Stimulated activated naive B cell treated with anti-CD40 and anti-IgM and Interleukin-4, amounts not matched to agents 10 μg/mL and 1 μg/mL and 100 μg/mL, for 72 hours (primary cell): ENCODE results near the gene SLC38A1.
"Not testable (repeated sequence)": the region's sequence is repeated elsewhere in the genome, so short reads cannot be mapped to it uniquely, and the experiment has no call there.

ENCODE experiments used
- ATAC-seq, 2 donors: fragments of 150-1000 bp; cut with Tn5 transposase; replicated peaks; 2 replicates each; pipeline ENCODE4 v1.10.0; 2021; ENCODE audit warnings: moderate library complexity in 1 of 2
- DNase-seq: peaks from one replicate; pipeline ENCODE4 v3.0.0; 2021
- H3K27ac Mint-ChIP-seq: one replicate; pipeline ENCODE4 v1.8.0; 2022; ENCODE audit warnings: mild to moderate bottlenecking, mixed read lengths
- H3K27me3 Mint-ChIP-seq, 2 donors: one replicate each; pipeline ENCODE4 v1.8.0; 2022; ENCODE audit warnings: mixed read lengths in 2 of 2
- H3K36me3 Mint-ChIP-seq, 2 donors: one replicate each; pipeline ENCODE4 v1.8.0; 2022; ENCODE audit warnings: mixed read lengths in 2 of 2, mild to moderate bottlenecking in 1 of 2
- H3K4me1 Mint-ChIP-seq, 2 donors: one replicate each; pipeline ENCODE4 v1.8.0; 2022; ENCODE audit warnings: mixed read lengths in 2 of 2, mild to moderate bottlenecking in 1 of 2
- H3K4me3 Mint-ChIP-seq, 2 donors: one replicate each; pipeline ENCODE4 v1.8.0; 2022; ENCODE audit warnings: mild to moderate bottlenecking in 2 of 2, mixed read lengths in 2 of 2, moderate library complexity in 1 of 2
- H3K9me3 Mint-ChIP-seq, 2 donors: one replicate each; pipeline ENCODE4 v1.8.0; 2022; ENCODE audit warnings: mixed read lengths in 2 of 2, mild to moderate bottlenecking in 1 of 2

Gene SLC38A1

GRCh38 chr12:46268583-46269428 lies at the start of gene SLC38A1:
SLC38A1 (minus strand) TSS chr12:46269043; CDS start chr12:46239800, 29,243 bp downstream.
- Mint-ChIP-seq H3K4me3 (no peak within 1 kb of the TSS), H3K4me1 (peaks cover 17 to 27% of the 10 kb centered on the region in 2 donors), H3K27me3 (no peaks in the 10 kb centered on the region), H3K9me3 (no peaks in the 10 kb centered on the region), H3K27ac (no peak within 1 kb of the TSS), H3K36me3 (peaks cover 6 to 11% of the 10 kb centered on the region in 2 donors)
- ATAC-seq: peak; percentile 72 to 74
- DNase-seq: peak; percentile 82

GRCh38 chr12:46318037-46318436 lies 49.2 kb upstream of the SLC38A1 start:
- Mint-ChIP-seq H3K4me1 (no peaks in the 10 kb centered on the region), H3K36me3 (peaks cover 0 to 5% of the 10 kb centered on the region in 2 donors), H3K9me3 (peaks cover 5% of the 10 kb centered on the region in 2 donors), H3K27me3 (no peaks in the 10 kb centered on the region), H3K27ac (no peak overlapping the region), H3K4me3 (no peak overlapping the region)
- DNase-seq: no peak
- no peak for ATAC-seq

- ATAC-seq (no peak), DNase-seq (no peak)
- Mint-ChIP-seq H3K4me3 (no peak overlapping the region), H3K4me1 (peaks cover 16 to 22% of the 10 kb centered on the region in 2 donors), H3K27me3 (no peaks in the 10 kb centered on the region), H3K27ac (no peak overlapping the region), H3K36me3 (peaks cover 5 to 7% of the 10 kb centered on the region in 2 donors), H3K9me3 (peaks cover 11% of the 10 kb centered on the region in 2 donors)
Measured at GRCh38 chr12:46304070-46304469, 35.2 kb upstream of the SLC38A1 start.

- peaks cover 18 to 28% of the 10 kb centered on the region in 2 donors for H3K4me1 Mint-ChIP-seq
- H3K27ac Mint-ChIP-seq: no peak overlapping the region
- peaks cover 4% of the 10 kb centered on the region in 2 donors for H3K36me3 Mint-ChIP-seq
- no peak overlapping the region for H3K4me3 Mint-ChIP-seq
- H3K9me3 Mint-ChIP-seq: peaks cover 5 to 9% of the 10 kb centered on the region in 2 donors
- H3K27me3 Mint-ChIP-seq: no peaks in the 10 kb centered on the region
- DNase-seq (no peak), ATAC-seq (peak; percentile 63 to 72)
Measured at GRCh38 chr12:46303039-46303666, 34.3 kb upstream of the SLC38A1 start.

- ATAC-seq: peak in 1 of 2 donors; percentile 20
- H3K27ac Mint-ChIP-seq: peak overlapping the region; percentile 14
- DNase-seq: no peak
- peaks cover 0 to 4% of the 10 kb centered on the region in 2 donors for H3K36me3 Mint-ChIP-seq
- peak overlapping the region; percentile 7 to 10 for H3K4me3 Mint-ChIP-seq
- peaks cover 0 to 4% of the 10 kb centered on the region in 2 donors for H3K9me3 Mint-ChIP-seq
- no peaks in the 10 kb centered on the region for H3K27me3 Mint-ChIP-seq
- peaks cover 28 to 46% of the 10 kb centered on the region in 2 donors for H3K4me1 Mint-ChIP-seq
Measured at GRCh38 chr12:46300910-46301309, 32.1 kb upstream of the SLC38A1 start.

GRCh38 chr12:46299851-46300250 lies 31.0 kb upstream of the SLC38A1 start:
- Mint-ChIP-seq H3K9me3 (peaks cover 0 to 1% of the 10 kb centered on the region in 2 donors), H3K4me1 (peaks cover 28 to 49% of the 10 kb centered on the region in 2 donors), H3K4me3 (no peak overlapping the region), H3K27me3 (no peaks in the 10 kb centered on the region), H3K36me3 (peaks cover 0 to 2% of the 10 kb centered on the region in 2 donors), H3K27ac (no peak overlapping the region)
- DNase-seq (no peak), ATAC-seq (no peak)

GRCh38 chr12:46298261-46298660 lies 29.4 kb upstream of the SLC38A1 start:
- Mint-ChIP-seq H3K27ac (no peak overlapping the region), H3K27me3 (no peaks in the 10 kb centered on the region), H3K4me1 (peaks cover 28 to 54% of the 10 kb centered on the region in 2 donors), H3K36me3 (peaks cover 2 to 3% of the 10 kb centered on the region in 2 donors), H3K4me3 (no peak overlapping the region), H3K9me3 (no peaks in the 10 kb centered on the region)
- no peak for DNase-seq
- no peak for ATAC-seq

- H3K36me3 Mint-ChIP-seq: peaks cover 4 to 9% of the 10 kb centered on the region in 2 donors
- peak overlapping the region; percentile 81 for H3K27ac Mint-ChIP-seq
- DNase-seq (no peak), ATAC-seq (peak; percentile 51 to 67)
- peaks cover 27 to 54% of the 10 kb centered on the region in 2 donors for H3K4me1 Mint-ChIP-seq
- H3K9me3 Mint-ChIP-seq: peaks cover 4 to 7% of the 10 kb centered on the region in 2 donors
- no peaks in the 10 kb centered on the region for H3K27me3 Mint-ChIP-seq
- no peak overlapping the region for H3K4me3 Mint-ChIP-seq
Measured at GRCh38 chr12:46296822-46297221, 28.0 kb upstream of the SLC38A1 start.

GRCh38 chr12:46292754-46293402 lies 24.0 kb upstream of the SLC38A1 start:
- DNase-seq: no peak
- Mint-ChIP-seq H3K27ac (no peak overlapping the region), H3K4me3 (no peak overlapping the region), H3K27me3 (no peaks in the 10 kb centered on the region), H3K36me3 (peaks cover 17 to 23% of the 10 kb centered on the region in 2 donors), H3K9me3 (peaks cover 18 to 24% of the 10 kb centered on the region in 2 donors), H3K4me1 (peaks cover 10 to 31% of the 10 kb centered on the region in 2 donors)
- no peak for ATAC-seq

- Mint-ChIP-seq H3K36me3 (peaks cover 17 to 30% of the 10 kb centered on the region in 2 donors), H3K4me1 (peaks cover 10 to 22% of the 10 kb centered on the region in 2 donors), H3K9me3 (peaks cover 24 to 31% of the 10 kb centered on the region in 2 donors)
- ATAC-seq, DNase-seq, H3K27ac Mint-ChIP-seq, H3K4me3 Mint-ChIP-seq, H3K27me3 Mint-ChIP-seq: not testable (repeated sequence)
Measured at GRCh38 chr12:46291953-46292352, 23.1 kb upstream of the SLC38A1 start.

- not testable (repeated sequence) for ATAC-seq, H3K27me3 Mint-ChIP-seq, H3K4me3 Mint-ChIP-seq, DNase-seq, H3K27ac Mint-ChIP-seq
- peaks cover 49 to 67% of the 10 kb centered on the region in 2 donors for H3K36me3 Mint-ChIP-seq
- H3K4me1 Mint-ChIP-seq: peaks cover 4 to 14% of the 10 kb centered on the region in 2 donors
- H3K9me3 Mint-ChIP-seq: peaks cover 48 to 52% of the 10 kb centered on the region in 2 donors
Measured at GRCh38 chr12:46285177-46285576, 16.3 kb upstream of the SLC38A1 start.

- Mint-ChIP-seq H3K36me3 (peaks cover 50 to 69% of the 10 kb centered on the region in 2 donors), H3K27ac (peak overlapping the region; percentile 4), H3K4me1 (peaks cover 4 to 9% of the 10 kb centered on the region in 2 donors), H3K4me3 (no peak overlapping the region), H3K27me3 (no peaks in the 10 kb centered on the region), H3K9me3 (peaks cover 41 to 45% of the 10 kb centered on the region in 2 donors)
- DNase-seq (no peak), ATAC-seq (no peak)
Measured at GRCh38 chr12:46282829-46283228, 14.0 kb upstream of the SLC38A1 start.

- peaks cover 28 to 43% of the 10 kb centered on the region in 2 donors for H3K36me3 Mint-ChIP-seq
- H3K9me3 Mint-ChIP-seq: peaks cover 0 to 2% of the 10 kb centered on the region in 2 donors
- ATAC-seq (no peak), DNase-seq (no peak)
- H3K4me1 Mint-ChIP-seq: peaks cover 4 to 22% of the 10 kb centered on the region in 2 donors
- H3K27ac Mint-ChIP-seq: no peak overlapping the region
- no peak overlapping the region for H3K4me3 Mint-ChIP-seq
- H3K27me3 Mint-ChIP-seq: no peaks in the 10 kb centered on the region
Measured at GRCh38 chr12:46276756-46277155, 7.9 kb upstream of the SLC38A1 start.

- no peak overlapping the region for H3K27ac Mint-ChIP-seq
- H3K27me3 Mint-ChIP-seq: no peaks in the 10 kb centered on the region
- H3K4me1 Mint-ChIP-seq: peaks cover 13 to 36% of the 10 kb centered on the region in 2 donors
- no peak for ATAC-seq
- no peak overlapping the region for H3K4me3 Mint-ChIP-seq
- DNase-seq: no peak
- no peaks in the 10 kb centered on the region for H3K9me3 Mint-ChIP-seq
- H3K36me3 Mint-ChIP-seq: peaks cover 13 to 18% of the 10 kb centered on the region in 2 donors
Measured at GRCh38 chr12:46271863-46272262, 3.0 kb upstream of the SLC38A1 start.
